ENCODE data around the gene ZNF24.
A peak's percentile ranks its signal among the peaks of the same experiment; 100 is the strongest.

Gene ZNF24

GRCh38 chr18:35290094-35290735 lies 54.0 kb downstream of the ZNF24 start, which contains the start of gene ZSCAN30:
Gene ZSCAN30, minus strand, starts transcription at chr18:35290229. Its CDS starts 25,877 bp downstream, at chr18:35264352.
- DNase-seq, result peak; percentile 79

- no peak for DNase-seq
Observed at GRCh38 chr18:35289727-35290093, 54.5 kb downstream of the ZNF24 start.

GRCh38 chr18:35289293-35289692 lies 54.9 kb downstream of the ZNF24 start:
- no peak for DNase-seq

- DNase-seq, result no peak
Observed at GRCh38 chr18:35284841-35285240, 59.4 kb downstream of the ZNF24 start.

- DNase-seq, result no peak
Observed at GRCh38 chr18:35283923-35284794, 60.1 kb downstream of the ZNF24 start.

GRCh38 chr18:35282353-35282752 lies 61.9 kb downstream of the ZNF24 start:
- no peak for DNase-seq

Data from SHP77 treated with DMSO at 0.1 percent for 48 hours (cell line).